NCI-H1048 (cell line): ENCODE results near the gene POLDIP3.
"Not testable (repeated sequence)": the region's sequence is repeated elsewhere in the genome, so short reads cannot be mapped to it uniquely, and the experiment has no call there.

ENCODE experiments used
- DNase-seq: peaks from one replicate; lab custom pipeline; 2025; lab: John Stamatoyannopoulos, UW

Gene POLDIP3

GRCh38 chr22:42617155-42617983 is 2.7 kb upstream of the POLDIP3 start:
- no peak for DNase-seq

- DNase-seq = not testable (repeated sequence)
These were observed 1.1 kb upstream of the POLDIP3 start for GRCh38 chr22:42615860-42616175.

GRCh38 chr22:42615092-42615859 is 593 bp upstream of the POLDIP3 start:
- DNase-seq = peak; percentile 91

- no peak for DNase-seq
These were observed 796 bp downstream of the POLDIP3 start for GRCh38 chr22:42613872-42614301.

- DNase-seq = no peak
These were observed 2.3 kb downstream of the POLDIP3 start for GRCh38 chr22:42612336-42612735.

- no peak for DNase-seq
These were observed 3.6 kb downstream of the POLDIP3 start for GRCh38 chr22:42611051-42611450.

GRCh38 chr22:42610186-42610585 is 4.5 kb downstream of the POLDIP3 start:
- no peak for DNase-seq

GRCh38 chr22:42608823-42609361 is 5.8 kb downstream of the POLDIP3 start:
- no peak for DNase-seq

GRCh38 chr22:42608136-42608822 is 6.4 kb downstream of the POLDIP3 start:
- no peak for DNase-seq

GRCh38 chr22:42607641-42608040 is 7.0 kb downstream of the POLDIP3 start:
- DNase-seq = not testable (repeated sequence)

GRCh38 chr22:42604403-42604802 is 10.3 kb downstream of the POLDIP3 start:
- DNase-seq = no peak

GRCh38 chr22:42603427-42603826 is 11.3 kb downstream of the POLDIP3 start:
- DNase-seq = no peak

- no peak for DNase-seq
These were observed 12.2 kb downstream of the POLDIP3 start for GRCh38 chr22:42602470-42602869.

GRCh38 chr22:42601879-42602465 is 12.7 kb downstream of the POLDIP3 start:
- no peak for DNase-seq

GRCh38 chr22:42596863-42597530 is 17.7 kb downstream of the POLDIP3 start:
- DNase-seq = no peak

GRCh38 chr22:42596336-42596735 is 18.3 kb downstream of the POLDIP3 start:
- DNase-seq = no peak

- DNase-seq = no peak
These were observed 19.2 kb downstream of the POLDIP3 start for GRCh38 chr22:42595434-42595833.

- no peak for DNase-seq
These were observed 22.7 kb downstream of the POLDIP3 start for GRCh38 chr22:42591987-42592386.

GRCh38 chr22:42587588-42588175 is 27.0 kb downstream of the POLDIP3 start:
- DNase-seq = no peak

- DNase-seq = no peak
These were observed 28.3 kb downstream of the POLDIP3 start for GRCh38 chr22:42586381-42586780.

- no peak for DNase-seq
These were observed 29.6 kb downstream of the POLDIP3 start for GRCh38 chr22:42585096-42585495.
